CD8-positive, alpha-beta memory T cell (primary cell): Measurements from ENCODE around the gene GMPPA. TPM values are rescaled to one million over a fixed set of nuclear protein-coding genes. Genes with fewer than 3 reads are reported as not detected.

ENCODE experiments used
- CTCF ChIA-PET: fragments of 350-600 bp; sonication (Branson Sonifier 250); formaldehyde crosslinking; loops from one replicate; lab custom pipeline; 2021; ENCODE audit warnings: antibody characterized with exemption; lab: Charles Lee
- POLR2A ChIA-PET: fragments of 350-600 bp; sonication (Branson Sonifier 250); formaldehyde crosslinking; loops from one replicate; lab custom pipeline; 2021; ENCODE audit warnings: antibody characterized with exemption; lab: Charles Lee
- DNase-seq, 5 donors: peaks; one replicate each; pipeline versions ENCODE4 v3.0.0 to v3.0.0-alpha.2; 2020 to 2022; ENCODE audit warnings: mixed read lengths in 1 of 5
- H3K27ac ChIP-seq: one replicate; pipeline ENCODE4 v1.7.0; 2013; ENCODE audit warnings: low read depth, mild to moderate bottlenecking, low read length, moderate library complexity
- H3K27me3 ChIP-seq: 2 replicates; pipeline ENCODE4 v1.7.0; 2013; ENCODE audit warnings: low read length, mild to moderate bottlenecking; ENCODE audit not compliant: insufficient read depth, poor library complexity, severe bottlenecking
- H3K36me3 ChIP-seq: 2 replicates; pipeline ENCODE4 v1.7.0; 2013; ENCODE audit warnings: mild to moderate bottlenecking, low read length, moderate library complexity; ENCODE audit not compliant: insufficient read depth
- H3K4me1 ChIP-seq: 2 replicates; pipeline ENCODE4 v1.7.0; 2013; ENCODE audit warnings: mild to moderate bottlenecking, low read length, moderate library complexity; ENCODE audit not compliant: insufficient read depth
- H3K4me3 ChIP-seq: 2 replicates; pipeline ENCODE4 v1.7.0; 2013; ENCODE audit warnings: mild to moderate bottlenecking, low read length
- H3K9me3 ChIP-seq: 2 replicates; pipeline ENCODE4 v1.7.0; 2013; ENCODE audit warnings: mild to moderate bottlenecking, low read length
- H3K27ac Mint-ChIP-seq, 8 donors: one replicate each; pipeline ENCODE4 v1.8.0; 2020 to 2021; ENCODE audit warnings: mixed read lengths in 8 of 8, mild to moderate bottlenecking in 6 of 8, inconsistent platforms in 3 of 8, moderate library complexity in 3 of 8
- H3K27me3 Mint-ChIP-seq, 2 donors: one replicate each; pipeline ENCODE4 v1.8.0; 2020 to 2021; ENCODE audit warnings: mixed read lengths in 2 of 2, mild to moderate bottlenecking in 1 of 2, moderate library complexity in 1 of 2
- H3K36me3 Mint-ChIP-seq, 3 donors: one replicate each; pipeline ENCODE4 v1.8.0; 2020 to 2021; ENCODE audit warnings: mixed read lengths in 3 of 3, inconsistent platforms in 1 of 3, mild to moderate bottlenecking in 1 of 3
- H3K4me1 Mint-ChIP-seq, 3 donors: one replicate each; pipeline ENCODE4 v1.8.0; 2020 to 2021; ENCODE audit warnings: mixed read lengths in 3 of 3, inconsistent platforms in 1 of 3, mild to moderate bottlenecking in 1 of 3
- H3K4me3 Mint-ChIP-seq, 7 donors: one replicate each; pipeline ENCODE4 v1.8.0; 2020 to 2021; ENCODE audit warnings: mixed read lengths in 7 of 7, mild to moderate bottlenecking in 6 of 7, moderate library complexity in 4 of 7, inconsistent platforms in 2 of 7
- H3K9me3 Mint-ChIP-seq, 5 donors: one replicate each; pipeline ENCODE4 v1.8.0; 2020 to 2022; ENCODE audit warnings: mixed read lengths in 5 of 5, mild to moderate bottlenecking in 3 of 5, moderate library complexity in 2 of 5, inconsistent platforms in 1 of 5
- polyA plus RNA-seq: library from polyadenylated mRNA; unstranded; fragments of 300-500 nt; fragmentation: Illumina TruSeq; gene quantifications from one replicate; pipeline ENCODE4 v1.2.3, GENCODE V29; 2021
- total RNA-seq, 2 experiments: library from RNA; stranded (reverse); gene quantifications; one replicate each; pipeline ENCODE4 v1.2.3, GENCODE V29; 2021

GMPPA gene
- total and polyA plus RNA-seq, 3 experiments from 2014 or later, result 32.5 to 37.1 (median 36.9) TPM

GRCh38 chr2:219522111-219523030 is 23.7 kb downstream of the GMPPA start:
- no peaks in the 10 kb centered on the region for H3K36me3 ChIP-seq
- H3K4me1 ChIP-seq, result peaks cover 4% of the 10 kb centered on the region
- Mint-ChIP-seq H3K27ac (no peak overlapping the region), H3K9me3 (no peaks in the 10 kb centered on the region), H3K27me3 (peaks cover 56 to 86% of the 10 kb centered on the region in 2 donors), H3K4me1 (peaks cover 9 to 14% (median 14%) of the 10 kb centered on the region in 3 donors), H3K36me3 (peaks cover 0 to 4% (median 0%) of the 10 kb centered on the region in 3 donors), H3K4me3 (peak overlapping the region in 3 of 7 donors; percentile 12 to 59 (median 46))
- peak overlapping the region; percentile 51 for H3K27ac ChIP-seq
- ChIA-PET POLR2A (no interaction called here), CTCF (interaction anchor here (1.1 to 4.8 kb wide), 3 partner anchors 8 to 119 kb away, joined by 3 to 37 read pairs (median 4); no protein-coding TSS in a partner anchor)
- H3K9me3 ChIP-seq, result no peaks in the 10 kb centered on the region
- peaks cover 28% of the 10 kb centered on the region for H3K27me3 ChIP-seq
- DNase-seq, result no peak
- H3K4me3 ChIP-seq, result no peak overlapping the region

- Histone ChIP-seq H3K36me3 (no peaks in the 10 kb centered on the region), H3K4me3 (no peak overlapping the region), H3K27ac (peak overlapping the region; percentile 56), H3K9me3 (no peaks in the 10 kb centered on the region), H3K27me3 (peaks cover 28% of the 10 kb centered on the region), H3K4me1 (peaks cover 4% of the 10 kb centered on the region)
- peak overlapping the region in 1 of 8 donors; percentile 35 for H3K27ac Mint-ChIP-seq
- H3K27me3 Mint-ChIP-seq, result peaks cover 54 to 86% of the 10 kb centered on the region in 2 donors
- H3K9me3 Mint-ChIP-seq, result no peaks in the 10 kb centered on the region
- DNase-seq, result no peak
- peaks cover 9 to 14% (median 14%) of the 10 kb centered on the region in 3 donors for H3K4me1 Mint-ChIP-seq
- peaks cover 0 to 4% (median 0%) of the 10 kb centered on the region in 3 donors for H3K36me3 Mint-ChIP-seq
- peak overlapping the region in 4 of 7 donors; percentile 21 to 58 (median 42) for H3K4me3 Mint-ChIP-seq
- ChIA-PET POLR2A (no interaction called here), CTCF (no interaction called here)
These were observed 24.5 kb downstream of the GMPPA start for GRCh38 chr2:219523031-219523671.

- Histone ChIP-seq H3K9me3 (no peaks in the 10 kb centered on the region), H3K36me3 (no peaks in the 10 kb centered on the region), H3K4me1 (peaks cover 5% of the 10 kb centered on the region), H3K27me3 (peaks cover 35% of the 10 kb centered on the region), H3K27ac (no peak overlapping the region), H3K4me3 (no peak overlapping the region)
- no peaks in the 10 kb centered on the region for H3K9me3 Mint-ChIP-seq
- ChIA-PET CTCF (interaction anchor here (0.9 to 1.6 kb wide), 4 partner anchors 13 to 66 kb away, joined by 3 to 6 read pairs (median 4); a partner anchor contains a TSS), POLR2A (no interaction called here)
- no peak for DNase-seq
- peaks cover 9 to 14% (median 14%) of the 10 kb centered on the region in 3 donors for H3K4me1 Mint-ChIP-seq
- no peak overlapping the region for H3K4me3 Mint-ChIP-seq
- no peaks in the 10 kb centered on the region for H3K36me3 Mint-ChIP-seq
- no peak overlapping the region for H3K27ac Mint-ChIP-seq
- peaks cover 58 to 88% of the 10 kb centered on the region in 2 donors for H3K27me3 Mint-ChIP-seq
These were observed 26.1 kb downstream of the GMPPA start for GRCh38 chr2:219524817-219525216.

GRCh38 chr2:219525533-219526232 is 27.0 kb downstream of the GMPPA start:
- Histone ChIP-seq H3K9me3 (no peaks in the 10 kb centered on the region), H3K4me3 (no peak overlapping the region), H3K27ac (peak overlapping the region; percentile 51), H3K4me1 (peaks cover 8% of the 10 kb centered on the region), H3K36me3 (no peaks in the 10 kb centered on the region), H3K27me3 (peaks cover 42% of the 10 kb centered on the region)
- no peaks in the 10 kb centered on the region for H3K9me3 Mint-ChIP-seq
- peaks cover 58 to 88% of the 10 kb centered on the region in 2 donors for H3K27me3 Mint-ChIP-seq
- no peak overlapping the region for H3K4me3 Mint-ChIP-seq
- ChIA-PET CTCF (interaction anchor here (1.0 to 7.4 kb wide), 6 partner anchors 14 to 123 kb away, joined by 3 to 102 read pairs (median 4); partner anchors contain the start of gene GMPPA), POLR2A (no interaction called here)
- no peak overlapping the region for H3K27ac Mint-ChIP-seq
- no peak for DNase-seq
- peaks cover 9 to 18% (median 14%) of the 10 kb centered on the region in 3 donors for H3K4me1 Mint-ChIP-seq
- H3K36me3 Mint-ChIP-seq, result no peaks in the 10 kb centered on the region

GRCh38 chr2:219526320-219527075 is 27.8 kb downstream of the GMPPA start:
- H3K4me3 Mint-ChIP-seq, result no peak overlapping the region
- no peak overlapping the region for H3K27ac Mint-ChIP-seq
- Histone ChIP-seq H3K9me3 (no peaks in the 10 kb centered on the region), H3K4me1 (peaks cover 8% of the 10 kb centered on the region), H3K4me3 (no peak overlapping the region), H3K36me3 (no peaks in the 10 kb centered on the region), H3K27me3 (peaks cover 43% of the 10 kb centered on the region), H3K27ac (peak overlapping the region; percentile 51)
- peaks cover 9 to 18% (median 14%) of the 10 kb centered on the region in 3 donors for H3K4me1 Mint-ChIP-seq
- POLR2A ChIA-PET, result no interaction called here
- H3K36me3 Mint-ChIP-seq, result no peaks in the 10 kb centered on the region
- DNase-seq, result no peak
- CTCF ChIA-PET, result interaction anchor here (1.0 to 7.4 kb wide), 7 partner anchors 15 to 124 kb away, joined by 3 to 102 read pairs (median 4); partner anchors contain the start of gene GMPPA
- no peaks in the 10 kb centered on the region for H3K9me3 Mint-ChIP-seq
- peaks cover 54 to 87% of the 10 kb centered on the region in 2 donors for H3K27me3 Mint-ChIP-seq

- Mint-ChIP-seq H3K4me1 (peaks cover 5 to 13% (median 8%) of the 10 kb centered on the region in 3 donors), H3K36me3 (no peaks in the 10 kb centered on the region), H3K4me3 (no peak overlapping the region), H3K27ac (no peak overlapping the region), H3K27me3 (peaks cover 48 to 85% of the 10 kb centered on the region in 2 donors), H3K9me3 (no peaks in the 10 kb centered on the region)
- H3K9me3 ChIP-seq, result no peaks in the 10 kb centered on the region
- no peak for DNase-seq
- H3K4me3 ChIP-seq, result no peak overlapping the region
- H3K4me1 ChIP-seq, result peaks cover 8% of the 10 kb centered on the region
- H3K27ac ChIP-seq, result peak overlapping the region; percentile 51
- H3K27me3 ChIP-seq, result peaks cover 43% of the 10 kb centered on the region
- POLR2A ChIA-PET, result no interaction called here
- CTCF ChIA-PET, result interaction anchor here (1.1 to 7.4 kb wide), 4 partner anchors 17 to 124 kb away, joined by 6 to 102 read pairs (median 54); partner anchors contain the start of gene GMPPA
- no peaks in the 10 kb centered on the region for H3K36me3 ChIP-seq
These were observed 28.3 kb downstream of the GMPPA start for GRCh38 chr2:219527076-219527394.

GRCh38 chr2:219527472-219527871 is 28.8 kb downstream of the GMPPA start:
- DNase-seq, result no peak
- H3K4me1 Mint-ChIP-seq, result peaks cover 3 to 11% (median 7%) of the 10 kb centered on the region in 3 donors
- H3K27ac Mint-ChIP-seq, result peak overlapping the region in 1 of 8 donors; percentile 16
- Histone ChIP-seq H3K4me1 (peaks cover 8% of the 10 kb centered on the region), H3K27ac (no peak overlapping the region), H3K9me3 (no peaks in the 10 kb centered on the region), H3K27me3 (peaks cover 43% of the 10 kb centered on the region), H3K36me3 (no peaks in the 10 kb centered on the region), H3K4me3 (no peak overlapping the region)
- no peak overlapping the region for H3K4me3 Mint-ChIP-seq
- H3K36me3 Mint-ChIP-seq, result no peaks in the 10 kb centered on the region
- CTCF ChIA-PET, result interaction anchor here (0.7 to 7.4 kb wide), 8 partner anchors 13 to 139 kb away, joined by 3 to 102 read pairs (median 3); partner anchors contain the start of gene GMPPA
- peaks cover 47 to 84% of the 10 kb centered on the region in 2 donors for H3K27me3 Mint-ChIP-seq
- H3K9me3 Mint-ChIP-seq, result no peaks in the 10 kb centered on the region
- POLR2A ChIA-PET, result no interaction called here
